ENCODE results near the gene ERC2.

The ERC2 gene

DNA sequence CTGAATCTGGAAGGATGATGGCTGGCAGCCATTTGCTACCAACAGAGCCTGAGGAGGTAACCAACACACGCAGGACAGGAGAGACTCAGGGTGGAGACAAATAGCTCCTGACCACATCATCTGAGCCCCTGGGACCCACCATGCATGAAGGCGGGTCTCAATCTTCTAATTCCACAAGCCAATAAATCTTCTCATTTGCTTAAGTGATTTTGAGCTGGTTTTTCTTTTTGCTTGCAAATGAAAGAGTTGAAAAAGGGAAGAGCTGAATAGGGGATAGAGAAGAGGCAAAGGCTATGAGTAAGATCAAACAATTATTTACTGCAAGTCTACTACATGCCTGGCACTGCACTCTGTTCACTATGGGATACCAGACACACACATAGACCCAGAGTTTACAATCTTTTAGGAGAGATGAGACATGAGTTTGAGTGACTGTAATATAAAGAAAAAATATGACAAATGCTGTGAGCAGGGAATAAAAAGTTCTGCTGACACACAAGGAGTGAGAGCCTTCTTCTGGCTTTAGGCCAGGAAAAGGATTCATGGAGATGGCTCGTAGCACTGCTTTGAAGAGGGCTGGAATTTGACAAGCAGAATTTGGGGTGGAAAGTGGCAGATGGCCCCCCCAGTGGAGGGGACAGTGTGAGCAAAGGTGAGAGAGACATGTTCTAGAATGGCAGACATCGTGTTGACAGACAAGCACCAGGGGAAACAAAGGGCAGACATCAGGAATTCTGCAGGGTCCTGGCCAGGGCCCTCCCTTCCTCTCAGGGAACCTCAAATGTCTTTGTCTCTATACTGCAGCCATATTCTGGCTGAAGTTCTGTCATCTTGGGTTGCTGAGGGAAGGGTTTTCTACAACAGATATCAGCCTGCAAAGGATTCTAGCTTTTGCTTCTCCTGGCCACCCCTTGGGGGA, 911.4 kb downstream of the ERC2 start:
- TF ChIP-seq, protein P1, sequence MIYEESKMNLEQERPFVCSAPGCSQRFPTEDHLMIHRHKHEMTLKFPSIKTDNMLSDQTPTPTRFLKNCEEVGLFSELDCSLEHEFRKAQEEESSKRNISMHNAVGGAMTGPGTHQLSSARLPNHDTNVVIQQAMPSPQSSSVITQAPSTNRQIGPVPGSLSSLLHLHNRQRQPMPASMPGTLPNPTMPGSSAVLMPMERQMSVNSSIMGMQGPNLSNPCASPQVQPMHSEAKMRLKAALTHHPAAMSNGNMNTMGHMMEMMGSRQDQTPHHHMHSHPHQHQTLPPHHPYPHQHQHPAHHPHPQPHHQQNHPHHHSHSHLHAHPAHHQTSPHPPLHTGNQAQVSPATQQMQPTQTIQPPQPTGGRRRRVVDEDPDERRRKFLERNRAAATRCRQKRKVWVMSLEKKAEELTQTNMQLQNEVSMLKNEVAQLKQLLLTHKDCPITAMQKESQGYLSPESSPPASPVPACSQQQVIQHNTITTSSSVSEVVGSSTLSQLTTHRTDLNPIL (CRISPR knock-in tag; IDR thresholded peaks at IDR 0.05; ENCODE audit: low read depth), result no peak
- TF ChIP-seq ZNF70 (CRISPR knock-in tag; IDR thresholded peaks at IDR 0.05), result no peak
- TF ChIP-seq, protein P2, sequence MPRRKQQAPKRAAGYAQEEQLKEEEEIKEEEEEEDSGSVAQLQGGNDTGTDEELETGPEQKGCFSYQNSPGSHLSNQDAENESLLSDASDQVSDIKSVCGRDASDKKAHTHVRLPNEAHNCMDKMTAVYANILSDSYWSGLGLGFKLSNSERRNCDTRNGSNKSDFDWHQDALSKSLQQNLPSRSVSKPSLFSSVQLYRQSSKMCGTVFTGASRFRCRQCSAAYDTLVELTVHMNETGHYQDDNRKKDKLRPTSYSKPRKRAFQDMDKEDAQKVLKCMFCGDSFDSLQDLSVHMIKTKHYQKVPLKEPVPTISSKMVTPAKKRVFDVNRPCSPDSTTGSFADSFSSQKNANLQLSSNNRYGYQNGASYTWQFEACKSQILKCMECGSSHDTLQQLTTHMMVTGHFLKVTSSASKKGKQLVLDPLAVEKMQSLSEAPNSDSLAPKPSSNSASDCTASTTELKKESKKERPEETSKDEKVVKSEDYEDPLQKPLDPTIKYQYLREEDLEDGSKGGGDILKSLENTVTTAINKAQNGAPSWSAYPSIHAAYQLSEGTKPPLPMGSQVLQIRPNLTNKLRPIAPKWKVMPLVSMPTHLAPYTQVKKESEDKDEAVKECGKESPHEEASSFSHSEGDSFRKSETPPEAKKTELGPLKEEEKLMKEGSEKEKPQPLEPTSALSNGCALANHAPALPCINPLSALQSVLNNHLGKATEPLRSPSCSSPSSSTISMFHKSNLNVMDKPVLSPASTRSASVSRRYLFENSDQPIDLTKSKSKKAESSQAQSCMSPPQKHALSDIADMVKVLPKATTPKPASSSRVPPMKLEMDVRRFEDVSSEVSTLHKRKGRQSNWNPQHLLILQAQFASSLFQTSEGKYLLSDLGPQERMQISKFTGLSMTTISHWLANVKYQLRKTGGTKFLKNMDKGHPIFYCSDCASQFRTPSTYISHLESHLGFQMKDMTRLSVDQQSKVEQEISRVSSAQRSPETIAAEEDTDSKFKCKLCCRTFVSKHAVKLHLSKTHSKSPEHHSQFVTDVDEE (CRISPR knock-in tag; IDR thresholded peaks at IDR 0.05), result no peak
- peak; percentile 48 for ATAC-seq

DNA sequence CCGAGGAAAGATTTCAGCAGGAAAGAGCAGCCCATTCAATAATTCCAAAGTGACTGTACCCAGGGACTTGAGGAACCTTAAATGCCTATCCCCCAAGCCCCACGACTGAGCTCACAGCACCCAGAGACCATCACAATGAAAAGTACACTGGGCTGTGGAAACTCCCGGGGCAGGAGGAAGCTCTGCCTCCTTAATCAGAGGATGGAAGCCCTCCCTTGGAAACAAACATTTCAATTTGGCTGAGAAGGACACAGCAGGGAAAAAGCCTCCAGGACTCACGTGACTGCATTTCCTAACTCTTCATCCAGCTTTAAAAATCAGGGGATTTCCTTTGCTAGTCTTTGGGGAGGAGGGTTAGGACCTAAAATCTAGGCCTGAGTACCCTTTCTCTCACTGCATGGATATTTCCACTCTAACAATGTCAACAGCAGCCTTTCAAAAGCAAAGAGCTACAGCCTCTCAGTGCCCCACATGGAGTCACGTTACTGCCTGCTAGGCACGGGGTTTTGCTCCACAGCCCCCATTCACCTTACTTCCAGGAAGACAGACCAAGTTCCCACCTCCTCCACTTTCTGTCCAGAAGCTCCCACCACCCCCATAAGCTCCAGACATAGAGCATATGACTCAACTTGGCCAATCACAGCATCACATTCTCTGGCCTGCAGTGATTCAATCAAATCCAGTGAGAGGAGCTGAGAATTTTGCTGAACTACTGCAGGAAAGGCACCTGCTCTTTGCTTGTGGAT, 912.2 kb downstream of the ERC2 start:
- no peak for TF ChIP-seq PPARA (CRISPR knock-in tag; IDR thresholded peaks at IDR 0.05; ENCODE audit: borderline replicate concordance)
- TF ChIP-seq, protein P1 (CRISPR knock-in tag; IDR thresholded peaks at IDR 0.05; ENCODE audit: low read depth), result no peak
- no peak for TF ChIP-seq CSDC2 (CRISPR knock-in tag; IDR thresholded peaks at IDR 0.05)
- no peak for TF ChIP-seq TOX (CRISPR knock-in tag; IDR thresholded peaks at IDR 0.05; ENCODE audit: borderline replicate concordance)
- TF ChIP-seq, protein P3, sequence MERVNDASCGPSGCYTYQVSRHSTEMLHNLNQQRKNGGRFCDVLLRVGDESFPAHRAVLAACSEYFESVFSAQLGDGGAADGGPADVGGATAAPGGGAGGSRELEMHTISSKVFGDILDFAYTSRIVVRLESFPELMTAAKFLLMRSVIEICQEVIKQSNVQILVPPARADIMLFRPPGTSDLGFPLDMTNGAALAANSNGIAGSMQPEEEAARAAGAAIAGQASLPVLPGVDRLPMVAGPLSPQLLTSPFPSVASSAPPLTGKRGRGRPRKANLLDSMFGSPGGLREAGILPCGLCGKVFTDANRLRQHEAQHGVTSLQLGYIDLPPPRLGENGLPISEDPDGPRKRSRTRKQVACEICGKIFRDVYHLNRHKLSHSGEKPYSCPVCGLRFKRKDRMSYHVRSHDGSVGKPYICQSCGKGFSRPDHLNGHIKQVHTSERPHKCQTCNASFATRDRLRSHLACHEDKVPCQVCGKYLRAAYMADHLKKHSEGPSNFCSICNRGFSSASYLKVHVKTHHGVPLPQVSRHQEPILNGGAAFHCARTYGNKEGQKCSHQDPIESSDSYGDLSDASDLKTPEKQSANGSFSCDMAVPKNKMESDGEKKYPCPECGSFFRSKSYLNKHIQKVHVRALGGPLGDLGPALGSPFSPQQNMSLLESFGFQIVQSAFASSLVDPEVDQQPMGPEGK (CRISPR knock-in tag; IDR thresholded peaks at IDR 0.05; ENCODE audit: borderline replicate concordance), result no peak
- no peak for TF ChIP-seq ZNF70 (CRISPR knock-in tag; IDR thresholded peaks at IDR 0.05)
- TF ChIP-seq, protein P2 (CRISPR knock-in tag; IDR thresholded peaks at IDR 0.05), result no peak
- no peak for TF ChIP-seq ESRRG (CRISPR knock-in tag; IDR thresholded peaks at IDR 0.05)
- TF ChIP-seq ZNF8 (CRISPR knock-in tag; IDR thresholded peaks at IDR 0.05), result no peak
- no peak for TF ChIP-seq GLIS3 (CRISPR knock-in tag; IDR thresholded peaks at IDR 0.05)
- no peak for TF ChIP-seq OSR1 (CRISPR knock-in tag; IDR thresholded peaks at IDR 0.05)
- no peak for TF ChIP-seq SNAI2 (CRISPR knock-in tag; IDR thresholded peaks at IDR 0.05)
- ATAC-seq, result no peak

DNA sequence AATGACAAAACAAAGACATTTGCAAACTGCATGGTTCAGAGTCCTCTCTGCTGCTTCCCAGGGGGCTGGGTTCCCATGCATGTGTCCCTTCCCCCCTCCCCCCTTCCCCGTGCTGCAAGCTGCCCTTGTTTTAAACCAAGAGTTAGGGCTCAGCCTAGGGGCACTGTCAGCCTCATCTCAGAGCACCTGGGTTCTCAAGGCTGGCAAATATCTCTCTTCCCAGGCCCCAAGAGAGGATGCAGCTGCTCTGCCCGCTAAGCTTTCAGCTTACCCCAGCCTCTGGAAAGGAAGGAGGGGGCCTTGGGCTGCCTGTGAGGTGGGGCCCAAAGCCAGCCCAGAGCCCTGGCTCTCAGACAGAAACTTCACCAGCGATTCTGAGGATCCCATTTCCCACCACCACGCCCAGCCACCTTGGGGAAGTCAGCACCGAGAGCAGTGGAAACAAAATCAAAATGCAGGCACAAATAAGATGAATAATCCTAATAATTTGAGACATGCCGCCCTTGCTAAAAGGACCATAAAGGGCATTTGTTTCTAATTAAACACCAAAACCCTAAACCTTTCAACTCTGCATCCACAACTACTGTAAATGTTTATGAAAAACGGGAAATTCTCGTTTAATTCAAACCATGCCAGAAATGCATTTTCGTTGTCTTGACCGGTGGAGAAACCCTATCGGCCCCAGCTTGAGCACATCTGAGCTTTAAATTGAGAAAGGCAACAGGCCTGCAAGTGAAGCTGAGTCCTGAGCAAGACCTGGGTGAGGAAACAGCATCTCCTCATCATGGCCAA, 913.4 kb downstream of the ERC2 start:
- TF ChIP-seq, protein P2 (CRISPR knock-in tag; IDR thresholded peaks at IDR 0.05), result no peak
- TF ChIP-seq, protein P4, sequence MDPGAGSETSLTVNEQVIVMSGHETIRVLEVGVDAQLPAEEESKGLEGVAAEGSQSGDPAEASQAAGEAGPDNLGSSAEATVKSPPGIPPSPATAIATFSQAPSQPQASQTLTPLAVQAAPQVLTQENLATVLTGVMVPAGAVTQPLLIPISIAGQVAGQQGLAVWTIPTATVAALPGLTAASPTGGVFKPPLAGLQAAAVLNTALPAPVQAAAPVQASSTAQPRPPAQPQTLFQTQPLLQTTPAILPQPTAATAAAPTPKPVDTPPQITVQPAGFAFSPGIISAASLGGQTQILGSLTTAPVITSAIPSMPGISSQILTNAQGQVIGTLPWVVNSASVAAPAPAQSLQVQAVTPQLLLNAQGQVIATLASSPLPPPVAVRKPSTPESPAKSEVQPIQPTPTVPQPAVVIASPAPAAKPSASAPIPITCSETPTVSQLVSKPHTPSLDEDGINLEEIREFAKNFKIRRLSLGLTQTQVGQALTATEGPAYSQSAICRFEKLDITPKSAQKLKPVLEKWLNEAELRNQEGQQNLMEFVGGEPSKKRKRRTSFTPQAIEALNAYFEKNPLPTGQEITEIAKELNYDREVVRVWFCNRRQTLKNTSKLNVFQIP (CRISPR knock-in tag; IDR thresholded peaks at IDR 0.05; ENCODE audit: borderline replicate concordance, low read depth), result no peak
- TF ChIP-seq CSDC2 (CRISPR knock-in tag; IDR thresholded peaks at IDR 0.05) (no peak), OSR1 (CRISPR knock-in tag; IDR thresholded peaks at IDR 0.05) (no peak), GLIS3 (CRISPR knock-in tag; IDR thresholded peaks at IDR 0.05) (no peak), ZFP30 (CRISPR knock-in tag; IDR thresholded peaks at IDR 0.05) (no peak), RARB (CRISPR knock-in tag; IDR thresholded peaks at IDR 0.05) (no peak)
- ATAC-seq, result no peak

Data from SK-N-SH treated with all-trans-retinoic acid at 6 μM for 48 hours (cell line).